ENCODE results near the gene FN1. TPM values are rescaled to one million over a fixed set of nuclear protein-coding genes. Genes with fewer than 3 reads are reported as not detected.

FN1 gene
- total and polyA plus RNA-seq, 2 of the 8 experiments (the other 6 are each of a cell fraction or from before 2014, with no cell fraction given), result 42.9 to 109 TPM

DNA sequence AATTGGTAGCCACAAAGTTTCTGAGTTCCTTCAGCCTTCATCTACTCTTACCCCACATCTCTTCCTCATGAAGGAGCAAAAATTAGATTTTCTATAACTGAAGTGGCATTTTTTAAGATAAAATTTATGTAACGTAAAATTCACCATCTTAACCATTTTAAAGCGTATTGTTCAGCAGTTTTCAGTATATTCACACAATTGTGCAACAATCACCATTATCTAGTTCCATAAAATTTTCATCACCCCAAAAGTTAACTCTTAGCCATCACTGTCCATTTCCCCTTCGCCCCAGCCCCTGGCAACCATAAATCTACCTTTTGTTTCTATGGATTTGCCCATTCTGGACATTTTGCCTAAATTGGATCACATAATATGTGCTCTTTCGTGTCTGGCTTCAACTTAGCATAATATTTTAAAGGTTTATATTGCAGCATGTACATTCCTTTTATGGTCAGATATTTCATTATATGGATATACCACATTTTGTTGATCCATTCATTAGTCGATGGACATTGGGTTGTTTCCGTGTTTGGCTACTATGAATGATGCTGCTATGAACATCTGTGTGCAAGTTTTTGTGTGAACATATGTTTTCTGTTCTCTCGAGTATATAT lies 79.4 kb downstream of the FN1 start:
- no peak overlapping the region for H2AK5ac ChIP-seq (ENCODE audit: low read depth, low read length)
- H2BK20ac ChIP-seq (ENCODE audit: low read length), result no peak overlapping the region
- H3K4me3 ChIP-seq (ENCODE audit: extremely low read depth in 1 of 4, insufficient read depth in 2 of 4, low read depth in 3 of 4, low read length in 4 of 4), result no peak overlapping the region
- H4K5ac ChIP-seq (ENCODE audit: insufficient read length, low read depth, low read length), result no peak overlapping the region
- no peak overlapping the region for H4K91ac ChIP-seq (replicated peaks; ENCODE audit: insufficient read length, low read length)
- H3K27ac ChIP-seq (ENCODE audit: low read depth, low read length), result no peak overlapping the region
- FAIRE-seq (no peak), DNase-seq (ENCODE audit: low read depth in 1 of 2, low spot score in 2 of 2) (no peak)
- no peak overlapping the region for H3K4me2 ChIP-seq (ENCODE audit: insufficient read depth in 1 of 2, low read depth in 2 of 2, low read length in 2 of 2)
- H3K56ac ChIP-seq (replicated peaks; ENCODE audit: insufficient read length, low read depth, low read length), result no peak overlapping the region
- H3K14ac ChIP-seq (ENCODE audit: insufficient read length), result no peak overlapping the region
- H3K79me1 ChIP-seq (ENCODE audit: low read depth, low read length), result no peaks in the 10 kb centered on the region
- H3K36me3 ChIP-seq (ENCODE audit: control insufficient read depth in 2 of 4, insufficient read depth in 4 of 4, low read length in 3 of 4), result peaks cover 0 to 10% (median 0%) of the 10 kb centered on the region in 4 experiments; a peak in 1 of 8 replicates
- H4K20me1 ChIP-seq (replicated peaks in 1 of 2; ENCODE audit: control insufficient read depth in 1 of 2, insufficient read depth in 2 of 2, low read length in 2 of 2), result peaks cover 0 to 1% of the 10 kb centered on the region in 2 experiments
- no peak overlapping the region for H2BK15ac ChIP-seq (ENCODE audit: low read length)
- H3K9ac ChIP-seq (replicated peaks in 1 of 4; ENCODE audit: extremely low read depth in 1 of 4, low read depth in 3 of 4, low read length in 3 of 4), result no peak overlapping the region
- no peak overlapping the region for H2BK5ac ChIP-seq (ENCODE audit: low read depth, low read length)
- H3K23me2 ChIP-seq (ENCODE audit: low read depth, low read length), result no peaks in the 10 kb centered on the region
- no peak overlapping the region for H2BK120ac ChIP-seq (replicated peaks; ENCODE audit: low read depth, low read length)
- H2BK12ac ChIP-seq (ENCODE audit: low read depth, low read length), result no peak overlapping the region
- no peak overlapping the region for H3K4ac ChIP-seq (replicated peaks; ENCODE audit: insufficient read length, low read depth, low read length)
- CTCF ChIA-PET (ENCODE audit: partially characterized antibody), result no interaction called here
- H3K4me1 ChIP-seq (replicated peaks in 1 of 4; ENCODE audit: control insufficient read depth in 3 of 4, insufficient read depth in 4 of 4, low read length in 3 of 4), result no peaks in the 10 kb centered on the region
- H3K18ac ChIP-seq (ENCODE audit: extremely low read depth, low read length), result no peak overlapping the region
- WGBS, 2 experiments (ENCODE audit: extremely low coverage in 1 of 2, insufficient coverage in 1 of 2, insufficient read length in 1 of 2, insufficient replicate concordance in 2 of 2, low coverage in 1 of 2, low lambda C conversion rate in 2 of 2, missing lambda C conversion rate in 1 of 2), result 91% methylated on average over 7 of the region's 7 CpGs; no CpG with 5 or more reads in 1 of the 2 experiments
- H2AFZ ChIP-seq (ENCODE audit: low read length), result no peak overlapping the region
- no peaks in the 10 kb centered on the region for H3K27me3 ChIP-seq (replicated peaks in 1 of 4; ENCODE audit: control insufficient read depth in 3 of 4, extremely low read depth in 1 of 4, insufficient read depth in 3 of 4, low read length in 3 of 4)
- H3K79me2 ChIP-seq (ENCODE audit: control insufficient read depth in 1 of 2, insufficient read depth in 2 of 2, low read length in 2 of 2), result no peaks in the 10 kb centered on the region
- POLR2A ChIA-PET (ENCODE audit: partially characterized antibody), result interaction anchor here (0.7 kb wide), 1 partner anchor 14 kb away, joined by 3 read pairs; no protein-coding TSS in a partner anchor
- no peak overlapping the region for H3K23ac ChIP-seq (ENCODE audit: insufficient read length)
- H4K8ac ChIP-seq (ENCODE audit: extremely low read depth, insufficient read depth, low read length), result no peak overlapping the region
- no peaks in the 10 kb centered on the region for H3K9me3 ChIP-seq (ENCODE audit: insufficient read depth in 2 of 2, low read depth in 1 of 2, low read length in 1 of 2)
- TF ChIP-seq TAF7 (optimal IDR thresholded peaks at IDR 0.05; ENCODE audit: borderline replicate concordance, low read depth, low read length), result no peak
- no peak for TF ChIP-seq JUND (IDR thresholded peaks at IDR 0.05; ENCODE audit: low read length)
- TF ChIP-seq CBX5 (IDR thresholded peaks at IDR 0.05; ENCODE audit: low read depth, low read length), result no peak
- no peak for TF ChIP-seq YY1 (IDR thresholded peaks at IDR 0.05; ENCODE audit: low read depth, low read length)
- no peak for TF ChIP-seq RFX5 (IDR thresholded peaks at IDR 0.05; ENCODE audit: borderline replicate concordance, low read depth, low read length)
- TF ChIP-seq NANOG (IDR thresholded peaks at IDR 0.05; ENCODE audit: insufficient read depth, low read depth, low read length, poor library complexity, severe bottlenecking), result no peak
- TF ChIP-seq SIX5 (IDR thresholded peaks at IDR 0.05; ENCODE audit: low read depth, low read length), result no peak
- no peak for TF ChIP-seq CHD2 (IDR thresholded peaks at IDR 0.05; ENCODE audit: low read length)
- TF ChIP-seq RXRA (IDR thresholded peaks at IDR 0.05; ENCODE audit: insufficient read depth, low read depth, low read length), result no peak
- no peak for TF ChIP-seq SRF (IDR thresholded peaks at IDR 0.05; ENCODE audit: low read depth, low read length)
- TF ChIP-seq POU5F1 (IDR thresholded peaks at IDR 0.05; ENCODE audit: low read depth, low read length), result no peak
- TF ChIP-seq, protein P1, sequence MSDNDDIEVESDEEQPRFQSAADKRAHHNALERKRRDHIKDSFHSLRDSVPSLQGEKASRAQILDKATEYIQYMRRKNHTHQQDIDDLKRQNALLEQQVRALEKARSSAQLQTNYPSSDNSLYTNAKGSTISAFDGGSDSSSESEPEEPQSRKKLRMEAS (IDR thresholded peaks at IDR 0.05), result no peak
- no peak for TF ChIP-seq CEBPB (IDR thresholded peaks at IDR 0.05; ENCODE audit: low read depth, low read length)
